NCI-H146 treated with DMSO at 0.1 percent for 48 hours (cell line): ENCODE data around the gene URAD.

Experiments
- DNase-seq: peaks from one replicate; lab custom pipeline; 2025; ENCODE audit not compliant: unreplicated experiment; lab: John Stamatoyannopoulos, UW

URAD gene

DNA sequence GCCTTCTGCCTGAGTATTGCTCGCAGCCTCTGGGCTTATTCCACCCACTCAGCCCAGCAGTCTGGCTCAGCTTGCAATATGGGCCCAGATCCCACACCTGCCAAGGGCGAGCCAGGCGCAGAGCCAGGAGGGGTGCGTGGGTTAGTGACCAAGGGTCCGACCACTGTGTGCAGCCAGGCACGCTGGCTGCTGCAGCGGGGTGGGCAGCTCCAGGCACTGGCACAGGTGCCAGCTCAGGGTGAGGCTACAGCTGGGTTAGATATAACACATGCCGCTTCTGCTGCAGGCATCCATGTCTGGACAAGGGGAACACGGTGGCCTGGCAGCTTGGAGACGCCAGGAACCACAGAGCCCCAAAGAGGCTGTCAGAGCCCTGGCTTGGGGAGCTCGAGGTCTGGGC lies 12.6 kb upstream of the URAD start:
- no peak for DNase-seq

GRCh38 chr13:28000567-28000966 lies 12.1 kb upstream of the URAD start:
- no peak for DNase-seq

GRCh38 chr13:27997904-27998522 lies 9.5 kb upstream of the URAD start:
- DNase-seq = peak; percentile 2

GRCh38 chr13:27991881-27992280 lies 3.4 kb upstream of the URAD start:
- no peak for DNase-seq

DNA sequence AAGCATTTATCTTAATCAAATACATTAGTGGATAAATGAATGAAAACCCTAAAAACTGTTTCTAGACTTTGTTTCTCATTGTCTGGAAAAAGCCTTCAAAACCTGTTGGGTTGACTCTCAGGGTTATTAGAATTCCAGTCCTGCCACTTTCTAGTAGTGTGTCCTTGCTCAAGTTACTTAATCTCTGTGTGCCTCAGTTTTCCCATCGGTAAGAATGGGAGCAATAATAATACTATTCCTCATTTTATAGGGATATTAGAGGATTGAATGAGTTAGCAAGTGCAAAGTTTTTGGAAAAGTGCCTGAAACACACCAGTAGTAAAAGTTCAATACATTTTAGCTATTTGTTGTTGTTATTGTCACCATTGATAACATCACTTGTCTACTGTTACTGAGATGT lies 2.9 kb downstream of the URAD start:
- DNase-seq = no peak

GRCh38 chr13:27982361-27982760 lies 6.1 kb downstream of the URAD start:
- no peak for DNase-seq

DNA sequence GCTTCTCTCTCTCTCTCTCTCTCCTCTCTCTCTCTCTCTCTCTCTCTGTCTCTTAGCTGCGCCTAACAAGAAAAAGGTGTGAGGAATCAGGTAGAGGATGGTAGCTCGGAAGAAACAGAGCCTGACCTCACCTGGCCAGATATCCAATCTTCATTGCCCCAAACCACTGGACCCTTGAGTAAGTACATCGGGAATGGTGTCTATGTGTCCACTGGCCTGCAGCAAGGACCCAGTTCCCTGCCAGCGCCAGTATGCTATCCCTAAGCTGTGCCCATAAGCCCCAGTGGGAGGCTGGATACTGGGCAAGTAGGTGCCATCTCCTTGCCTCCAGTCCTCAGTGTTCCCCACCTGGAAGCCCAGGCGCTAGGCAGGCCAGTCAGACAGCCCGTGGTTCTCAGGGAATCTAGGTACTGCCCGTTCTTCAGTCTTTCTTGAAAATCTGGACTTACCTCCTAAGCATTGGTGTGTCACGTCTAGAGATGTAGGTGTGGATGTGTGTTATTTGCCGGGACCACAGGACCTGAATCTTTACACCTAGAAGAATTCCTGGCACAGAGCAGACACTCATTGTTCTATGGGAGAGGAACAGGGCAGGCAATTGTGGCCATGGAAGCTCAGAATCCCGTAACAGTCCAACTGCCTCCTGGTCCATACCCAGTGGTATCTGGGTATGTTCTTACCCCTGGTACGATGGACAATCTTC lies 7.3 kb downstream of the URAD start:
- no peak for DNase-seq

DNA sequence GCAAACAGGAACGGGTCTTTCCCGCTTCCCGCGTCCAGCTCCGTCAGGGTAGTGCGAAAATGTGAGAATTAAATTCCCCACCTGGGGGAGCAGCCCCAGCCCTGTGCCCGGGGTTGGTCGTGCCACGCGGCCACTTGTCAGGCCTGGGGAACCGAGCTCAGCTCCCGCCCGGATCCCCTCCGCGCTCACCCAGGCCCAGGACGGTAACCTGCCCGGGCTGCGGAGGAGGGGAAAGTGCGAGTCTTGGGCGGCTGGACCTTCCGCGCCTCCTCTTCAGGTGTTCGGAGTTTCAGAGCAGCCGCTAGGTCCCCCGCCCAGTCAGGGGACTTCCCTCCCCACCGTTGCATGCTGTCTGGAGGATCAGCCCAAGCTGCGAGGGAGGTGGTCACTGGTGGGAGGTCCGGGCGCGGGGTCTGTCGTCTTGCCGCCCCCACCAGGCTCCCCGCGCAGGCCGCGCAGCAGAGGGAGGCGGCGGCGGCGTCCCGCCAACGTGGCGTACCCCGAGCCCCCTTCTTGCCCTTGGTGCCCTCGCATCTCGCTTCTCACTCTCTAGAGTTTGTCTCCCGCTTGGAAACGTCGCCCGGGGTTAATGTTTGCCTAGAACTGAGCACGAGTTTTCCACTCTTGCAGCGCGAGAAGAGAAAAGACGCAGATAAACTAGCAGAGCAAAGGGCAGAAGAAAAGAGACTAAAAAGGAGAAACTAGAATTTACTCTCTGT lies 8.1 kb downstream of the URAD start:
- DNase-seq = no peak

GRCh38 chr13:27979765-27980279 lies 8.7 kb downstream of the URAD start:
- DNase-seq = no peak

DNA sequence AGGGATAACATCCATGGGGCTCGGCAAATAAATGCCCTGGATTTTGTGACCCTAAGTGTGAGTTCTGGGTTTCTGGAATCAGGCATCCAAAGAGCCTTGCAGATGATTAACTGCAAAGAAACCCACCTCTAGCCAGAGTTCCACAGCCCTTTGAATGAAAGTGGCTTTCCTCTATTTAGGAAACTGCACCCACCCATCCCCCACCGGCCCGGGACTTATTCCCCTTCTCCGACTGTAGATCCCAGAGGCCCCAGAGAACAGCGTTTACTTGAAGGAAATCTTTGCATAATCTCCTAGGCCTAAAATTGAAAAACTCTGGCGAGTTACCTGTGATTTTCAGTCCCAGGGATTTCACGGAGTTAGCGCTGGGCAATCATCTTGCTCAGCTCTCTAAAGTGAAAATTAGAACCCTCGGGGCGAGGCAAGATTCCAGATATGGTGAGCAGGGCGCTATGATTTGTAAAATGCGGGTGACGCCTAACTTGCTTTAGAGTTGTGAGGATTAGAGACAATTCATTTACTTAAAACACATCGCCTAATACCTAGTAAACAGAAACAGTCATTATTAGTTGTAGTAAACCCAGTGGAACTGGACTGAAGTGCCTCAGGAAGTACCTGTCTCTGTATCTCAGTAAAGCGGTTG lies 9.4 kb downstream of the URAD start:
- no peak for DNase-seq

- no peak for DNase-seq
Observed at GRCh38 chr13:27978301-27978968, 10.1 kb downstream of the URAD start.

GRCh38 chr13:27977476-27978300 lies 10.8 kb downstream of the URAD start:
- no peak for DNase-seq

GRCh38 chr13:27976362-27977091 lies 12.0 kb downstream of the URAD start:
- no peak for DNase-seq

- DNase-seq = no peak
Observed at GRCh38 chr13:27975564-27976361, 12.7 kb downstream of the URAD start.

- DNase-seq = no peak
Observed at GRCh38 chr13:27973961-27974662, 14.4 kb downstream of the URAD start.

DNA sequence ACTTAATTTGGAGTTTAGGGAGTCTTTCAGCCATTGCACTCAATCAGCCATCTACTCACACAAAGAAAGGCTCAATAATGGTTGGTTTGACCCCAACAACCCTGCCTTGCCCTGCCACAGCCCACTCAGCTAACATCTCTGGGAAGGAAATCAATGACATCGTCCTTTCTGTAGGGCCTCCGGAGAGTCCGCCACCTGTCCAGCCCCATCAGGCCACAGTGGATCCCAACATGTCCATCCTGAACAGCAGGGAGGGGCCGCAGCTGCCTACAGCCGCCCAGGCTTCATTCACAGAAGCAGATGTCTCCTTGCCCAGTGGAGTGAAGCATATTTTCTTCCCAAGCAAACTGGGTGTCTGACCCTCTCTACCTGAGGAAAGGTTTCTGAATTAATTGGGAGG lies 15.2 kb downstream of the URAD start:
- DNase-seq = no peak

DNA sequence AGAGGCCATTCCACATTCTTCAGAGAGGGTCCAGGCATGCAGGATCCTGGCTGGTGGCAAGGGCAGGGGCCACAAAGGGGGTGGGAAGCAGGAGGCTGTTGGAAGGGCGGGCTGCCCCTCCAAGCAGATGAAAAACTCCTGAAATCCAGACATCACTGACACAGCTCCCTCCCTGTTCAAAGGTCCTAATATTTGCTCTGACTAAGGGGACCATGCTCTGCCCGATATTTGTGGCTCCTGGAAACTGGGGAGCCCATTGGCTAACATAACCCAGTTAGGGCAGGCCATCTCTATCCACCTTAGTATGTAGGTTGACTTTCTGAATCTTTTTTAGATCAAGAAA lies 16.0 kb downstream of the URAD start:
- DNase-seq = no peak

DNA sequence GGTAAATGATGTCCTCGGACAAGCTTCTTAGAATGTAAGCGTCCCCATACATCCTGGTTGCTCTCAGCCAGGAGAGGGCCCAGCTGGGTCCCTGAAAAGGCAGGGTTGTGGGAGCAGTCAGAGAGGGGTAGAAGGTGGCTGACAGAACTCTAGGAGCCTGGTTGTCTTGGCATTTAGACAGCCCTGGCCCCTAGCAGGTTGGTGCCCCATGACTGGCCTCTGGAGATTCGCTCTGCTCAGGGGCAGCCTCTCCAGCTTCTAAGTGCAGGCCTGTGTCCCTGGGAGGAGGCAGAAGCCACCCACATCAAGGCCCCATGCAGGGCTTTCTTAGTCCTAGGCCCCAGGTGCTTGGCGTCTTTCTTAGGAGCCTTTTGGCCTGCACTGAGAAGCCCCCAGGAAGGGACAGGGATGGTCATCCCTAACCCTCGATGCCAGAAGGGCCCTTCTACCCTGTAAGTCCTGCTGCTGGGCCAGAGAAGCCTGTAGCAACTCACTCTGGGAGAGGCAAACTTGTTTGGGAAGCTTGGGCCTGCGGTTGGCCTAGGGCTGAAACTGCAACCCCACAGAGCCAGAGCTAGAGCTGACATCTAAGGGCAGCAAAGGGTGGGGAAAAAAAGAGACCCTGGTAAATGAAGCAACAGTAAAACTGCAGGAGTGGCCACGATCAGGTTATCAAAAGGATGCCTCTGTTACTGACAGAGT lies 16.6 kb downstream of the URAD start:
- DNase-seq = no peak
